Transverse colon (tissue), 4 donors: Measurements from ENCODE around the gene ARHGEF11. TPM values are rescaled to one million over a fixed set of nuclear protein-coding genes. Genes with fewer than 3 reads are reported as not detected.

Source experiments
- DNase-seq: peaks from one replicate; pipeline ENCODE4 v3.0.0-alpha.2; 2019
- H3K27ac ChIP-seq, 4 donors: fragments of 200-600 bp; sonication (generic); 2 replicates each; pipeline ENCODE4 v1.5.1; 2016 to 2018; ENCODE audit warnings: inconsistent platforms in 4 of 4
- H3K27me3 ChIP-seq: fragments of 200-600 bp; sonication (generic); 2 replicates; pipeline ENCODE4 v1.5.1; 2017; ENCODE audit warnings: inconsistent platforms
- H3K36me3 ChIP-seq, 4 donors: fragments of 200-600 bp; sonication (generic); 2 replicates each; pipeline ENCODE4 v1.5.1; 2017 to 2019; ENCODE audit warnings: inconsistent platforms in 4 of 4
- H3K4me1 ChIP-seq, 4 donors: fragments of 200-600 bp; sonication (generic); 2 replicates each; pipeline ENCODE4 v1.5.1; 2017 to 2020; ENCODE audit warnings: inconsistent platforms in 4 of 4
- H3K4me3 ChIP-seq, 4 donors: fragments of 200-600 bp; sonication (generic); 1 replicate in 1 of 4; 2 replicates in 3 of 4; pipeline versions ENCODE4 v1.5.1 to v1.6.1; 2017 to 2019; ENCODE audit warnings: inconsistent platforms in 4 of 4
- H3K9me3 ChIP-seq, 2 donors: fragments of 200-600 bp; sonication (generic); 2 replicates each; pipeline ENCODE4 v1.5.1; 2017 to 2019; ENCODE audit warnings: inconsistent platforms in 2 of 2
- CTCF ChIP-seq, 5 experiments: fragments of 200-600 bp in 3 of 5; fragments of 450-650 bp in 2 of 5; sonication (generic) in 3 of 5; IDR thresholded peaks; 1 replicate in 2 of 5; 2 replicates in 3 of 5; pipeline ENCODE4 v1.5.1; 2016 to 2017; ENCODE audit warnings: antibody characterized with exemption in 5 of 5, inconsistent platforms in 3 of 5, mild to moderate bottlenecking in 2 of 5, moderate library complexity in 1 of 5
- EP300 ChIP-seq: sonication (generic); formaldehyde crosslinking; IDR thresholded peaks from one replicate; pipeline ENCODE4 v1.6.1; 2017; ENCODE audit warnings: antibody characterized with exemption, low read depth
- POLR2A ChIP-seq: fragments of 450-650 bp; IDR thresholded peaks from one replicate; pipeline ENCODE4 v1.6.1; 2016; ENCODE audit warnings: antibody characterized with exemption, mild to moderate bottlenecking, moderate library complexity
- POLR2AphosphoS5 ChIP-seq, 3 donors: sonication (generic); formaldehyde crosslinking; IDR thresholded peaks; one replicate each; pipeline ENCODE4 v1.6.1; 2016; ENCODE audit warnings: antibody characterized with exemption in 3 of 3
- WGBS, 2 donors: methylation state at CpG; one replicate each; pipeline ENCODE4 v1.1.5; 2018; ENCODE audit warnings: low coverage in 1 of 2; 5-methylcytosine and 5-hydroxymethylcytosine counted together
- in situ Hi-C, 4 donors: fragments of 200-750 bp; cut with MboI; loops; one replicate each; pipeline versions ENCODE4 v1.15.0 to v1.15.1; 2017; ENCODE audit warnings: low sequenced_read_pairs in 3 of 4, low pct_ligation_motif_present in 1 of 4, low pct_unique_long_range_greater_than_20kb in 1 of 4
- intact Hi-C: fragments of 100-400 bp; cut with DNase I; formaldehyde crosslinking; loops from one replicate; pipeline ENCODE4 v1.15.1; 2023; ENCODE audit warnings: low total_unique reads
- total RNA-seq, 4 donors: library from RNA; depleted of rRNA; stranded (reverse); fragments of >200 nt; gene quantifications; one replicate each; pipeline ENCODE4 v1.1.0, GENCODE V29; 2016

Gene ARHGEF11
- total RNA-seq, 4 donors from 2014 or later: 52.6 to 82.8 (median 62.1) TPM

- Histone ChIP-seq H3K27me3 (peaks cover 33% of the 10 kb centered on the region), H3K4me3 (no peak overlapping the region), H3K27ac (no peak overlapping the region), H3K9me3 (no peaks in the 10 kb centered on the region), H3K4me1 (peaks cover 0 to 7% (median 4%) of the 10 kb centered on the region in 4 donors), H3K36me3 (no peaks in the 10 kb centered on the region)
- in situ Hi-C loops (no loop called here), intact Hi-C loops (no loop called here)
- peak; percentile 54 for DNase-seq
- WGBS, 2 donors: 47 to 80% methylated on average over 1 to 11 of the region's 18 CpGs
- TF ChIP-seq CTCF (IDR thresholded peaks at IDR 0.05) (peak; percentile 65 to 90 (median 78)), POLR2A (no peak)
Observed at GRCh38 chr1:156910309-156910782, 135.2 kb downstream of the ARHGEF11 start.

- Histone ChIP-seq H3K27me3 (peaks cover 33% of the 10 kb centered on the region), H3K27ac (no peak overlapping the region), H3K9me3 (no peaks in the 10 kb centered on the region), H3K36me3 (no peaks in the 10 kb centered on the region), H3K4me3 (no peak overlapping the region), H3K4me1 (peaks cover 0 to 7% (median 4%) of the 10 kb centered on the region in 4 donors)
- intact Hi-C loops (no loop called here), in situ Hi-C loops (no loop called here)
- no peak for TF ChIP-seq POLR2AphosphoS5 (IDR thresholded peaks at IDR 0.05)
- TF ChIP-seq EP300: no peak
- no peak for TF ChIP-seq CTCF (IDR thresholded peaks at IDR 0.05)
- no peak for TF ChIP-seq POLR2A
- 78% methylated on average over 5 of the region's 5 CpGs; no CpG with 5 or more reads in 1 of the 2 donors for WGBS, 2 donors
- no peak for DNase-seq
Observed at GRCh38 chr1:156909671-156910070, 135.9 kb downstream of the ARHGEF11 start.

- TF ChIP-seq EP300 (no peak), POLR2AphosphoS5 (IDR thresholded peaks at IDR 0.05) (no peak), CTCF (IDR thresholded peaks at IDR 0.05) (no peak)
- Histone ChIP-seq H3K27ac (no peak overlapping the region), H3K36me3 (no peaks in the 10 kb centered on the region), H3K4me1 (peaks cover 0 to 7% (median 4%) of the 10 kb centered on the region in 4 donors), H3K4me3 (no peak overlapping the region), H3K9me3 (no peaks in the 10 kb centered on the region), H3K27me3 (peaks cover 33% of the 10 kb centered on the region)
- in situ Hi-C loops: no loop called here
- WGBS, 2 donors: 60 to 63% methylated on average over 7 to 10 of the region's 10 CpGs
- intact Hi-C loops: no loop called here
- DNase-seq: no peak
Observed at GRCh38 chr1:156908955-156909354, 136.6 kb downstream of the ARHGEF11 start.

GRCh38 chr1:156908541-156908940, 137.0 kb downstream of the ARHGEF11 start:
- no peak overlapping the region for H3K27ac ChIP-seq
- peaks cover 0 to 7% (median 4%) of the 10 kb centered on the region in 4 donors for H3K4me1 ChIP-seq
- no peak for DNase-seq
- peaks cover 33% of the 10 kb centered on the region for H3K27me3 ChIP-seq
- no peak overlapping the region for H3K4me3 ChIP-seq
- intact Hi-C loops (no loop called here), in situ Hi-C loops (no loop called here)
- H3K36me3 ChIP-seq: no peaks in the 10 kb centered on the region
- 60% methylated on average over 28 of the region's 29 CpGs; no CpG with 5 or more reads in 1 of the 2 donors for WGBS, 2 donors
- no peaks in the 10 kb centered on the region for H3K9me3 ChIP-seq
- no peak for TF ChIP-seq POLR2A
- TF ChIP-seq EP300: no peak
- TF ChIP-seq POLR2AphosphoS5 (IDR thresholded peaks at IDR 0.05): no peak
- no peak for TF ChIP-seq CTCF (IDR thresholded peaks at IDR 0.05)
